Measurements from ENCODE around the gene RPP40. TPM values are rescaled to one million over a fixed set of nuclear protein-coding genes. Genes with fewer than 3 reads are reported as not detected.

The RPP40 gene
- total and polyA plus RNA-seq, 2 of the 8 experiments (the other 6 are each of a cell fraction or from before 2014, with no cell fraction given) = 7.0 to 15.7 TPM

DNA sequence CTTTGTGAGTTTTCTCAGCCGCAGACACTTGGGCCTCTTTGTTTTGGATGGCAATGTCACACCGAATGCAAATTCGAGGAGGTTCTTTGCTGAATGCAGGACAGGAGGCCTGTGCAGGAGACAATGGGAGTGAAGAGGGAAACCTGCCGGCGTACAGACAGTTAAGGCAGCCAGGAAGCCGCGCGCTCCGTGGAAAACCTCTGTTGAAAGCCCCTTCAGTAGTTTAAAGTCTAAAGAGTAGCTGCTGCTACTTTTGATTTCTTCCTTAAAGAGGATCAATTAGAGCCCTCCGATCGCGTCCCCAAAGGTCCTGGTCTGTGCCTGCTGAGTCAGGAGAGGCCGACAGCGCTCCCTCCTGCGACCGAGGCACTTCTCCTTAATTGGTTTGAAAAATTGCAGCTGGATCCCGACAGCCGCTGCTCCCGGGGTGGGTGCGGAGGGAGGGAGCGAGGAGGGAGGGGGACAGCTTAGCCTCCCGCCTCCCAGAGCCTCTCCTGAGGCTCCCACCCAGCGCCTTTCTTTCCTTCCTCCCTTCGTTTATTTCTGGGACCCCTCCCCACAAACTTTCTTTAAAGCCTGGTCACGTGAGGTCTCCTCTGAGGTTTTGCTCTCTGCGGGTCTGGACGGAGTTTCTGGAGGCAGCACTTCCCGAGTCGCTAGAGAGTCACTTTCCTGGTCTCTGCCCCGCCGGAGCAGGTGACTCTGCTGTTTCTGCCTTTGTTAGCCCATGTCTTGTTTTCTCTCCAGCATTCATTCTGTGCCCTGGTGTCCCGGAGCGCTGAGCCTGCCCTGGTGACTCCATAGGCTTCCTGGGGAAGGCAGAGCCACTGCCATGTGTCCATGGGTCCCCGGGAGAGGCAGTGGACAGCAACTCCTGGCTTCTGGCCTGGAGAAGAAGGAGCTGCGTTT is 22.3 kb upstream of the RPP40 start (continued):
- TF ChIP-seq MAFK (IDR thresholded peaks at IDR 0.05; ENCODE audit: low read depth, low read length) = peak; percentile 23; the same call in 1 of the 2 replicates
- no peak for TF ChIP-seq SP1 (IDR thresholded peaks at IDR 0.05; ENCODE audit: low read depth, low read length)
- no peak for TF ChIP-seq NRF1 (IDR thresholded peaks at IDR 0.05; ENCODE audit: low read depth, low read length)
- TF ChIP-seq JUN (IDR thresholded peaks at IDR 0.05; ENCODE audit: low read depth, low read length) = no peak
- TF ChIP-seq KDM4A (IDR thresholded peaks at IDR 0.05; ENCODE audit: low read depth, low read length, severe bottlenecking) = peak; percentile 71
- TF ChIP-seq POU5F1 (IDR thresholded peaks at IDR 0.05; ENCODE audit: low read depth, low read length) = no peak
- 0 out of 2 replicates have a peak, but pooled peaks have one; percentile 48 for TF ChIP-seq PHF8 (conservative IDR thresholded peaks at IDR 0.05; ENCODE audit: low read depth, low read length)
- TF ChIP-seq CBX5 (IDR thresholded peaks at IDR 0.05; ENCODE audit: low read depth, low read length) = no peak
- TF ChIP-seq HDAC2 (IDR thresholded peaks at IDR 0.05; ENCODE audit: borderline replicate concordance in 1 of 2, low read depth in 2 of 2, low read length in 2 of 2) = no peak
- TF ChIP-seq CTBP2 (IDR thresholded peaks at IDR 0.05; ENCODE audit: borderline replicate concordance, insufficient read depth, insufficient read length, low read length) = no peak
- no peak for TF ChIP-seq EP300 (IDR thresholded peaks at IDR 0.05; ENCODE audit: borderline replicate concordance in 1 of 2, low read depth in 2 of 2, low read length in 2 of 2)
